GM18507 (cell line): ENCODE measurements around the gene IFITM5.
"Not testable (repeated sequence)": the region's sequence is repeated elsewhere in the genome, so short reads cannot be mapped to it uniquely, and the experiment has no call there.

ENCODE experiments used
- DNase-seq: peaks from one replicate; pipeline ENCODE4 v3.0.0; 2011; ENCODE audit warnings: low read depth; ENCODE audit not compliant: insufficient read length; ENCODE audit errors: extremely low spot score
- FAIRE-seq: peaks from 2 replicates; lab custom pipeline; 2011; peaks lifted over from hg19 to GRCh38; lab: Jason Lieb, UNC

The IFITM5 gene

DNA sequence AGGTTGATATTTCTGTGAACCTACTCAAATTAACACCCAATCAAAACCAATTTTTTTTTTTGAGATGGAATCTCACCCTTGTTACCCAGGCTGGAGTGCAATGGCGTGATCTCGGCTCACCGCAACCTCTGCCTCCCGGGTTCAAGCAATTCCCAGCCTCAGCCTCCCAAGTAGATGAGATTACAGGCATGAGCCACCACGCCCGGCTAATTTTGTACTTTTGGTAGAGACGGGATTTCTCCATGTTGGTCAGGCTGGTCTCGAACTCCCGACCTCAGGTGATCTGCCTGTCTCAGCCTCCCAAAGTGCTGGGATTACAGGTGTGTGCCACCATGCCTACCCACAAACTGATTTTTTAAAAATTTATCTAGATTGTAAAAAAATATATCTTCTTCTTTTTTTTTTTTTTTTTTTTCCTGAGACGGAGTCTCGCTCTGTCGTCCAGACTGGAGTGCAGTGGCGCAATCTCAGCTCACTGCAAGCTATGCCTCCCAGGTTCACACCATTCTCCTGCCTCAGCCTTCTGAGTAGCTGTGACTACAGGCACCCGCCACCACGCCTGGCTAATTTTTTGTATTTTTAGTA is 29.3 kb upstream of the IFITM5 start:
- not testable (repeated sequence) for FAIRE-seq, DNase-seq

DNA sequence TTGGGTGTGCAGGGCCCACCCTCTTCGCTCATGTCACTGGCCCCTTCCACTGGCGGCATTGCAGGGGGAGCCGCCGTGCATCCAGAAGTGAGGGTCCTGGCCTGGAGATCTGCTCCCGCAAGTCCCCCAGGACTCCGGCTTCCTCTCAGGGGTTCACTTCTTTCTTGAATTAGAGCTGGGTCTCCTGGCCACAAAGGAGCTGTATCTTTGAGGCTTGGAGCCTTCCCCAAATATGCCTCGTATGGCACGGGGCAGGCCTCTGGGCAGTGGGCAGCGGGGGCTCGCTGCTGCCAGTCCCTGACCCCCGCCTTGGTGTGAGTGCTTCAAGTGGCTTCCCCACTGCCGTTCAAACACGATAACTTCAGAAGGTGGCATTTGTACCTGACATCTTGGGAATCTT is 28.7 kb upstream of the IFITM5 start:
- FAIRE-seq = no peak
- DNase-seq = no peak

DNA sequence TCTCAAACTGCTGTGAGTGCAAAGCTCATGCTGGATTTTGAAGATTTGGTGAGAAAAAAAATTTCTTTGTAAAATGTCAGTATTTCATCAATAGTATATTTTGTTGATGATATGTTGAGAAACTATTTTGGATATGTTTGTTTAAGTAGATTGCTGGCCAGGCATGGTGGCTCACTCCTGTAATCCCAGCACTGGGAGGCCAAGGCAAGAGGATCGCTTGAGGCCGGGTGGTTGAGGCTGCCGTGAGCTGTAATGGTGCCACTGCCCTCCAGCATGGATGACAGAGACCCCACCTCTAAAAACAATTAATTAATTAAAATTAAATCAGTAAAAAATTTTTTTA is 28.2 kb upstream of the IFITM5 start:
- no peak for FAIRE-seq
- DNase-seq = no peak

DNA sequence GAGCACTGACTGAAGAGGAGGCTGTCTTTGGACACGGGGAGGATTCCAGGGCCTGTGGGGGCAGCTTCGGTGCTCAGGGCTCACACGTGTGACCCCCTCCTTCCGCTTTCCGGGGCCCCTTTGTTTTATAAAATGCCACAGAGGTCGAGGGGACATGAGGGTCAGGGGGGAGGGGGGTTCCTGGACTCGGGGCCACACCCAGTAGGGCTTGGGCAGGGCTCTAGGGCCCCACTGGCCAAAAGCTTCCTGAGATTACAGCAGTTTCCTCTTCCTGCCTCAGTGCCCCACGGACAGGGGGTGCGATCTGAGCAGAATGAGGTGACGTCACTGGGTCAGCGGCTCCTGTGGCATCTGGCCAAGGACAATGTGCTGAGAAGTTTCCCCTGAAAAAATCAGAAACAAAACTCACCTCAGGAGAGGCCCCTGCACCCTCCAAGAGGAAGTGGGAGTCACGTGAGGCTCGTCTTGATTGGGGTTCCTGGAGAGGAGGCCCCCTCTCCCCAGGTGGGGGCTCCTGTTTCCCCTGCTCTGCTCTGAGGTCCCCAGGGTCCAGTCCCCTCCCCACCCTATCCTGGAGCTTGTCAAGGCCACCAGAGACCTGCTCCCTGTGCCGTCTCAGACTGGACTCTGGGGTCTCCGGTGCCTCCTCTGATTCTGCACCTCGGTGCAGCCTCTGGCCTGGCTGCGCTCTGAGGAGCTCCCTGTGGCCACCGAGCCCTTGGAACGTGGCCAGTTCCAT is 27.7 kb upstream of the IFITM5 start:
- DNase-seq (peak; percentile 65), FAIRE-seq (peak; percentile 98)

DNA sequence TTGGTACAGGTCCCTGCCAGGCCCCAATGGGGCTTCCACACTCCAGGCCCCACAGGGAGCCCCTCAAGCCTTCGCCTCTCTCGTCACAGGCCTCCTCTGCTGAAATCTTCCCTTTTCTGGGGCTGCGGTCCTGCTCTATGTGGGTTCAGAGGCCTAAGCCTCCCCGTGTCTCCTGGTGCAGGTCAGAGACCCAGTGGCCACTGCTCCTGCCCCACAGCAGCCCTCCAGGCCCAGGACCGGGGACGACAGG is 27.2 kb upstream of the IFITM5 start:
- FAIRE-seq = no peak
- DNase-seq = no peak

DNA sequence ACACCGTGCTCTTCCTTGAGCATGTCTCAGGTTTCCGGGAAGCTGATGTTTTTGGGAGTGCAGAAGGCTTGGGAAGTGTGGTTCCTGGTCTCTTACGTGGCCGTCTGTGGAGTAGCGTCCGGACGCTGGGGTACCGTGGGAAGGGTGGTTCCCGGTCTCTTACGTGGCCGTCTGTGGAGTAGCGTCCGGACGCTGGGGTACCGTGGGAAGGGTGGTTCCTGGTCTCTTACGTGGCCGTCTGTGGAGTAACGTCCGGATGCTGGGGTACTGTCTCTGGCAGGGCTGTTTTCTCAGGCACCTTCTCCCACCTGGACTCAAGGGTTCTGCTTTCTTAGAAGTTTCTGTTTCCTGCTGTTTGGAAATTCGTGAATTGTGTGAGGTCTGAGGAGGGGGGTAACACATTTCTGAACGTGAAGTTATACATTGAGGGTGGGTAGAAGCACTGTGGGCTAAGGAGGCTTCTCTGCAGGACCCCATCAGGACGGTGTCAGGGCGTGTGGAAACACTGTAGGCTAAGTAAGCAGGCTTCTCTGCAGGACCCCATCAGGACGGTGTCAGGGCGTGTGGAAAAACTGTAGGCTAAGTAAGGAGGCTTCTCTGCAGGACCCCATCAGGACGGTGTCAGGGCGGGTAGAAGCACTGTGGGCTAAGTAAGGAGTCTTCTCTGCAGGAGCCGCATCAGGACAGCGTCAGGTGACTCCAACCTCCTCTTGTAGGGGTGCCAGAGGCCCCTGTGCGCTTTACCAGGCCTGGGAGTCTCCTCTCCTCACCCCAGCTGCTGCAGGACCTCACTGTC is 26.7 kb upstream of the IFITM5 start:
- FAIRE-seq (no peak), DNase-seq (no peak)

DNA sequence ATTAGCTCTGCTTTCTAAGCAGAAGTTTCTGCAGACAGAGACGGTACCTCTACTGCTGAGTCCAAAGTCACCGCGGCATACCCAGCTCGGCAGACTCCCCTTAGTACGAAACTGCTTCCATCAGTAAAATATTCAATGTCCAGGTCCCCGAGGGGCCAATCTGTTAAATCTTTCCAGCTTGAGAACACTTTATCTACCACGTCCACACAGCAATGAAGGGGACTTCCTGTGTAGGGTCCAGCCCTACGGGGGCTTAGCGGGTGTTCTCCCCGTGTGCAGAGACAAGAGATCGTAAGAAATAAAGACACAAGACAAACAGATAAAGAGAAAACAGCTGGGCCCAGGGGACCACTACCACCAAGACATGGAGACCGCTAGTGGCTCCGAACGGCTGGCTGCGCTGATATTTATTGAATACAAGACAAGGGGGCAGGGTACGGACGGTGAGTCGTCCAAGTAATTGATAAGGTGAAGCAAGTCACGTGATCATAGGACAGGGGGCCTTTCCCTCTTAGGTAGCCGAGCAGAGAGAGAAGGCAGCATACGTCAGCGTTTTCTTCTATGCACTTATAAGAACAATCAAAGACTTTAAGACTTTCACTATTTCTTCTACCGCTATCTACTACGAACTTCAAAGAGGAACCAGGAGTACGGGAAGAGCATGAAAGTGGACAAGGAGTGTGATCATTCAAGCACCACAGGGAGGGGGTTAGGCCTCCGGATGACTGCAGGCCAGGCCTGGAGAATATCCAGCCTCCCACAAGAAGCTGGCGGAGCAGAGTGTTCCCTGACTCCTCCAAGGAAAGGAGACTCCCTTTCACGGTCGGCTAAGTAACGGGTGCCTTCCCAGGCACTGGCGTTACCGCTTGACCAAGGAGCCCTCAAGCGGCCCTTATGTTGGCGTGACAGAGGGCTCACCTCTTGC is 25.5 kb upstream of the IFITM5 start:
- not testable (repeated sequence) for DNase-seq, FAIRE-seq

DNA sequence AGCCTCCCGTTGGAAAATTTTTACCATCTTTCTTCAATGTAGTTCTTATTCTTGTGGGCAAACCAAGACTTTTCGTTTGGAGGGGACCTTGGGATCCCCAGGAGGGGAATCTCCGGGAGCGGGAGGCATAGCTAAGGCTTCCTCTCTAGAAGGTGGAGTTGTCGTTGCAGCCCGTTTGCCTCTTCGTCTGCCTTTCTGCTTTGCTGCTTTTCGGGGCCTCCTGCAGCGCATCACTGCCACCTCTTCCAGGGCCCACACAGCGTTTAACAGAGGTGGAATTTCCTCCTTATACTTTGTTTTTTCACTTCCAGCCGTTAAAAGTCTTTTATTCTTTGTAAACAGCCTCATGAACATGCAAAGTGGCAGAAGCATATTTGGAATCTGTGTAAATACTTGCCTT is 24.8 kb upstream of the IFITM5 start:
- no peak for FAIRE-seq
- DNase-seq = no peak

DNA sequence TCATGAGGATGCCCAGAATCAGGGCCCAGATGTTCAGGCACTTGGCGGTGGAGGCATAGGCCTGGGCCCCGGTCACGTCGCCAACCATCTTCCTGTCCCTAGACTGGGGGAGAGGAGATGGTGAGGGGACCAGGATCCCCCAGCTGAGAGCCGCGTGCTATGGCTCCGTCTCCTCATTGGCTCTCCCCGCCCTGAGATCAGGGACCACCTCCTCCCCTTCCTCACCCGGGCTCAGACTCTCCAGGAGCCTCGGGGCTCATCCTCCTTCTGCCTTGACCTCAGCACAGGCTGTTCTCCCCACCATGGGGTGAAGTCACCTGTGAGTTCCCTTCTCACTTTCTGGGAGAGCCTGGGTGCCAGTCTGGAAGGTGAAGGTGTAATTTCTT is 20.6 kb upstream of the IFITM5 start:
- not testable (repeated sequence) for DNase-seq, FAIRE-seq

DNA sequence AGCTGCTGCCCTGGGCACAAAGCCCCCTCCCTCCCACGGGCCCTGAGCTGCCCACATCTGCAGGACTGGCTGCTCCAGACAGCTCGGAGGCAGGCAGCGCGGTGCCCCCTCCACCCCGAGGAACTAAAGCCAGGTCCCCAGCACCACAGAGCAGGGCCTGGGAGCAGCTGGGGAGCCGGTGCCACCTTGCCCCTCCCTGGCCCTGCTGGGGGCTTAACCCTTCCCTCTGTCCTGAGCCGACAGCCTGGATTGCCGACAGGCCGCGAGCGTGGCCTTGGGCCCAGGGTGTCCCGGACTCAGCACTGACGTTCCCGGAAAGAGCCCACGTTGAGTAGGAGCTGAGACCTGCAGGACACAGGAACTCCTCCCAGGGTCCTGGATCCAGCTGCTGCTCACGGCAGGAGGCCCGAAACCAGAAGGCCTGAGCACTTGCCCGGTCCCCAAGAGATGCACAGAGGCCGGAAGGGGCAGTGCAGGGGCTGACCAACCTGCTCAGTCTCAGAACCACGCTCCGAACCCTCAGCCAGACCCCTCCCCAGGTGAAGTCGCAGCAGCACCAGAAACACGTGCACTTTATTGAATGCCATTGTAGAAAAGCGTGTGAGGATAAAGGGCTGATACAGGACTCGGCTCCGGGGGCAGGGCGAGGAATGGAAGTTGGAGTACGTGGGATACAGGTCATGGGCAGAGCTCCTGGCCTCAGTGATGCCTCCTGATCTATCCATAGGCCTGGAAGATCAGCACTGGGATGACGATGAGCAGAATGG is 20.0 kb upstream of the IFITM5 start:
- not testable (repeated sequence) for FAIRE-seq, DNase-seq

DNA sequence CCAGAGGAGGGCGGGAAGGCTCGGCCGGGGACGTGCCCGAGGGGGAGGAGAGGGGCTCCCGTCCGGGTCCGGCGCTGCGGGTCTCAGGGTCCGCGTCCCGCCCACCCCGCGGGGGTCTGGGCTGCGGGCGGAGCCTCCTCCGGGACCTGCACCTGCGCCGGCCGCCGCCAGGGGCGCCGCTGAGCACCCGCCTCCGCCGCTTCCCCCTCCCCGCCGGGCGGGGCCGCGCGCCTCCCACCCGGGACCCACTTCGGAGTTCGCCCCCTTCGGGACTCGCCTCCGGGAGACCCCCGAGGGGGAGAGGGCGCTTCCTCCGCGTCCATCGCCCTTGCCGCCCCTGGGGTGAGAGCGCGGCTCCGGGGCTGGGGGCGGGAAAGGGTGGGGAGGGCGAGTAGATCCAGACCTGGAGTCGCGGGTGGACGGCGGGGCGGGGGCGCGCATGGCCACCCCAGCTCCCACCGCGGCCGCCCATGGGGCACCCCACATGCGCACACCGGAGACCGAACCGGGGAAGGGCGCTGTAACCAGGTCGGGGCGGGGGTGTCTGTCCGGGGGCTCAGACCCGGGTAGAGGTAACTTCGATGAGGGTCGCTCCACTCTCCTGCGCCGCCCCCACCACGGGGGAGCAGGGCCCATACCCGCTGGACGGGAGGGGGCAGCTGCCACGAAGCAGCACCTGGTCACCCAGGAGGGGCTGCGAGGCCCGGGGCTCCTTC is 19.2 kb upstream of the IFITM5 start:
- not testable (repeated sequence) for DNase-seq
- FAIRE-seq = peak; percentile 15

DNA sequence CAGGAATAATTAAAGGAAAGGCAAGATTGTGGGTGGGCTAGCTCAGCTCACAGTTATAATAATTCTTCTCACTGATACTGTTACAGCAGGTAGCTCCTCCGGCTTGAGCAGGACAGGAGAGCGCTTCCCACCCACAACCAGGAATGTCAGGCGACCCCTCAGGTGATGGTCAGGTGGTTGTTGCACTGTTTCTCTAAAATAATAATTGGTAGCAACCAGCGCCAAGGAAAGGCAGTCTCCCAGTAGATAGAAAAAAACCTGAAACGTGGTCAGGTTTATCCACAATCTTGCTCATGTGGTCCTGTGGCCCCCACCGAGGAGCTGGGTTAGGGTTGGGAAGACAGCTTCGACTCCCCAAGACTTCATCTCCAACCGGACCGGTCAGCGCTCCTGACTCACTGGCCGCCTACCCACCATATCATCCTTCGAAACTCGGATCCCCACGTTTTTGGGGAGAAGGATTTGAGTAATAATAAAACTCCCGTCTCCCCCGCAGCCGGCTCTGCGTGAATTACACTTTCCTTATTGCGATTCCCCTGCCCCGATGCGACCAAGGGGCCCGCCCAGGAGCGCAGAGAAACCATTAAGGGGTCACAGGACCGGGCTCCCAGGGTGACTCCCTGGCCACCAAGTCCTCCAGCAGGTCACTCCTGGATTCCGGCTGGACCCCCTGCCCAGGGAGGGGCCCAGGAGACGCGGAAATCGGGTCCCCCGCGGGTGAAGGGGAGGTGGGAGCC is 18.5 kb upstream of the IFITM5 start:
- DNase-seq = not testable (repeated sequence)
- FAIRE-seq = peak; percentile 71

DNA sequence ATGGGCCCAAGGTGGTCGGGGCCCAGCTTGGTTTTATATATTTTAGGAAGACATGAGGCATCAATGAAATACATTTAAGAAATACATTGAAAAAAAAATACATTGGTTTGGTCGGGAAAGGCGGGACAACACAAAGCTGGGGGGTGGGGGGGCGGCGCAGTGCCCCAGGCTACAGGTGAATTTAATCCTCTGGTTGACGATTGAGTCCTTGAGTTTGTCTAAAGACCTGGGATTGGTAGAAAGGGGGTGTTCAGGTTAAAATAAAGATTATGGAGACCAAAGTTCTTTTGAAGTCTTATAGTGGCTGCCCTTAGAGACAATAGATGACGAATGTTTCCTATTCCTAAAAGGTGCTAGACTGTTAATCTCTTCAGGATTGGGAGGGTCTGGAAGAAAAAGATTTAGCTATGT is 17.6 kb upstream of the IFITM5 start:
- DNase-seq = no peak
- FAIRE-seq = no peak

DNA sequence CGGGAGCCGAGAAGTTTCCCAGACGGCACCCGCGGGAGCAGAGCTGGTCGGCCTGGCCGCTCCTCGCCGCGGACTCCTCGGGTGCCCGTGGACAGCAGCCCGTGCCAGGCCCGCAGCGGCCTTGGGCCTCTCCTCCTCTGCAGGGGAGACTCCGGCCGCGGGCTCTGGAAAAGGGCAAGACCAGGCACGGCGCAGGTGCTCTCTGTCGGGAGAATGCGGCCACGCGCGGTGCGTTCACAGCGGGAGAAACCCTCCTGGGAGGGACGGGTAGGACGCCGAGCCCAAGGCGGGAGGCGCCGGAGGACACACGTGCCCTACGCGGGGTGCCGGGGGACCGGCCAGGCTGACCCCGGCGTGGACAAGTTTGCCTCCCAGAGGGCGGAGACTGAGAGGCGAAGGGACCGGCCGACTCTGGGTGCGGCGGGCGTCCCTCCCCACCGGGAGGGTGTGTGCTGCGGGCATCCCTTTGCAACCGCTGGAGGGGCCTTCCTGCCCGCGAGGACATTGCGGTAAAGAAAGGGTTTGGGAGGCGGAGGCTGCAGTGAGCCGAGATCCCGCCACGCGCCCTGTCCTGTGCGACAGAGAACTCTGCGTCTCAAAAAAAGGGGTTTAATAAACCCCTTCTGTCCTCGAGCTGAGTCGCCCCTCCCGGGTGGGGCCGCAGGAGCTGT is 16.8 kb upstream of the IFITM5 start:
- no peak for FAIRE-seq
- no peak for DNase-seq

DNA sequence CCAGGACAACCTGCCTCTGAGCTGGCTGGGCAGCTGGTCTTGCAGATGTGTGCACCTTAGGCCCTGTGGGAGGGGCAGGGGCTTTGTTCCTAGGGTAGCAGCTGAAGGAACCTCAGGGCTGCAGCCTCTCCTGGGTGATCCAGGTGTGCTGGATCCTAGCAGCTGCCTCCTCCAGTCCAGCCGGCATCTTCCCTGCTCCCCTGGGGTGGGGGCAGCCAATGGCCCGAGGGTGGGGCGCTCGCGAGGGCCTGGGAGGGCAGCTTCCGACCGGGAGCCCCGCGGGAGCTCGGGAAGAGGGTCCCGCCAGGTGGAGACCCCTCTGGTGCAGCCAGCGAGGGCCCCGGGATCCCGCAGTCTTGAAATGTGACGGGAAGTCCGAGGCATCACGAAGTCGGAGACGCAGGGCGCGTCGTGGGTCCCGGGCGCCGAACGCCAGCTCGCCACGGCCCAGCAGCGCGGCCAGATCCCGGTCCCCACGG is 16.2 kb upstream of the IFITM5 start:
- no peak for FAIRE-seq

DNA sequence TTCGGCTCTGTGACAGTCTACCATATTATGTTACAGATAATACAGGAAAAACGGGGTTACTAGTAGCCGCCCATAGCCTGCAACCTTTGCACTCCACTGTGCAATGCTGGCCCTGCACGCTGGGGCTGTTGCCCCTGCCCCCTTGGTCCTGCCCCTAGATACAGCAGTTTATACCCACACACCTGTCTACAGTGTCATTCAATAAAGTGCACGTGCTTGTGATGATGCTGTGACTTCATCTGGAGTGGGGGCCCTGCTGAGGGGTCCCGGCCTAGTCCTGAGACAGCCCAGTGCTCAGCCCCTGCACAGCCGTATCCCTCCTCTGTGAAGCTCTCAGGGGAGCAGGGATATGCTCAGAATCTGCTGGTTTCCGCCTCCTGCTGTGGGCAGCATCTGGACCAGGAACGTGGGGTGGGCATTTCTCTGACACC is 15.7 kb upstream of the IFITM5 start:
- FAIRE-seq (no peak), DNase-seq (no peak)

More for the DNA sequence above, 16.2 kb upstream of the IFITM5 start:
- no peak for DNase-seq

DNA sequence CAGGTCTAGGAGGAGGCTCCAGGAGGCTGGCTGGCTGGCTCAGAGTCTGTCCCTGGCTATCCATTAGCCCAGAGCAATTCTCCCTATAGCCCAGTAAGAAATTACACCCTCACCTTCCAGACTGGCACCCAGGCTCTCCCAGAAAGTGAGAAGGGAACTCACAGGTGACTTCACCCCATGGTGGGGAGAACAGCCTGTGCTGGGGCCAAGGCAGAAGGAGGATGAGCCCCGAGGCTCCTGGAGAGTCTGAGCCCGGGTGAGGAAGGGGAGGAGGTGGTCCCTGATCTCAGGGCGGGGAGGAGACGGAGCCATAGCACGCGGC is 15.2 kb upstream of the IFITM5 start:
- not testable (repeated sequence) for DNase-seq, FAIRE-seq
